HG02759 (cell line): Measurements from ENCODE around the gene GP2.

Experiments
- ATAC-seq: cut with Tn5 transposase; IDR thresholded peaks from one replicate; pipeline ENCODE4 v1.9.1; 2021; ENCODE audit warnings: mild to moderate bottlenecking, moderate library complexity; ENCODE audit not compliant: unreplicated experiment

The GP2 gene

DNA sequence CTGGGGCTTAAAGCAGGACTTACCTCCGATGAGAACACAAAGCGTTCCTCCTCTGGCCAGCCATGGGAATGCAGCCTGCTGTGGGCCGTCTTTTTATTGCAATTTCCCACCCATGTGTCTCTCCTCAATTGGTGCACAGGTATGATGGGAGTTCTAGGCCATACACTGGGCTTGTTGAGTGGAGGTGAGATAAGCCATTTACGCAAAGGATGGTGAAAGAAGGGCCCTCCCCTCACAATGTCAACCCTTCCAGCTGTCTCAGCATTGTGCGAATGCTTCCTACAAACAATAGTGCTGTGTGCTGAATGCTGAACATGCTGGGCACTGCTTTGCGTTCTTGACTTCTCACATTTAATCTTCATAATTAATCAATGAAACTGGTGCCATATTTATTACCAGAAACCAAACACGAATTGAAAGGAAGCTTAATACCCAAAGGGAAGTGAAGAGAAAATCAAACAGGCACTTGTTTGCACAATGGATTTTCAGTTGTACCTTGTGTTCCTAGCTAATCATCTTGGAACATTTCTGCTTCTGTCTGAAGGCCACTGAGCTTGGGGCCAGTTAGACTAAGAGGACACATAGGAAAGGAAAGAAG, at the start of gene GP2:
Gene GP2 (minus strand): TSS at position 70 of the 598 bp plus-strand sequence. CDS start 1,082 bp downstream, outside the sequence.
- ATAC-seq: no peak

DNA sequence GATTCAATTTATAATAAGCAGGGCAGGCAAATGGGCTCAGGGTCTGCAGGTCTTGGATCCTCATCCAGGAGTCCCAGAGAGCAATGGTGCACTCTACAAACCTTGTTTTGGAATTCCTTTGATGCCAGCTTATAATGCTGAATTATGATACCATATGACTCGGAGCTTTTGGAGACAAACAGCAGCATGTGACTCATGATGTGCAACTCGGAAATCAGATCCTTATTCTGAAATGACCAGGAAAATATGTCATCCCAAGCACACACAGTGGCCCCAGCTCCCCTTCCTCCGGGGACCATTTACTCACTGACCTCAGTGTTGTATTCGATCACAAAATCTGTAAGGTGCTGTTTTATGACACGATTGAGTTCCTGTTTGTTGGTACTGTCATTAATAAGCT, 45.4 kb upstream of the GP2 start:
- ATAC-seq: no peak

DNA sequence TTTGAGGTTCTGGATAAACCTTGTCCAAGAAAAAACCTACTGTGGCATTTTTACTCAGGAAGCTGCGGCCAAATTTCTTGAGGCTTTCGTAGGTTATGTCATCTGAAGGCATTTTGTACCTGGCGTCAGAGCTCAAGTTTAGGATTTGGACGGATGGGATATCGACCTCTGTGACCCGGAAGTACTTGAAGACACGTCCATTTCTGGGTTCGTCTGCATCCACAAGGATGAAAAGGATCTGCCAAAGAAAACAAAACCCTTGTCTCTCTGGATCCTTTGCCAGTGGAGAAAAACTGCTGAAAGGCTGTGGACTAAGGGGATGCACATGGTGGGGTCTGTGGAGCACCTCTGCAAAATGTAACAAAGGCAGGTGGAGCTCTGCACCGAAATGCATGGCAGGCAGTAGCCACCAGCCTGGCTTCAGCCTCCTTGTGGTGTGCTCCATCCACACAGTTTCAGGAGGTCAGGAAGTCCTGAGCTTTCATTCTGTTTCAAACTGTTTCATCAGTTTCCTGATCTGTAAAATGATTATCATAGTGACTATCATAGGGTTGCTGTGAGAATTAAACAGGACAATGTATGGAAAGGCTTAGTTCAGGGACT, 42.2 kb upstream of the GP2 start:
- no peak for ATAC-seq

DNA sequence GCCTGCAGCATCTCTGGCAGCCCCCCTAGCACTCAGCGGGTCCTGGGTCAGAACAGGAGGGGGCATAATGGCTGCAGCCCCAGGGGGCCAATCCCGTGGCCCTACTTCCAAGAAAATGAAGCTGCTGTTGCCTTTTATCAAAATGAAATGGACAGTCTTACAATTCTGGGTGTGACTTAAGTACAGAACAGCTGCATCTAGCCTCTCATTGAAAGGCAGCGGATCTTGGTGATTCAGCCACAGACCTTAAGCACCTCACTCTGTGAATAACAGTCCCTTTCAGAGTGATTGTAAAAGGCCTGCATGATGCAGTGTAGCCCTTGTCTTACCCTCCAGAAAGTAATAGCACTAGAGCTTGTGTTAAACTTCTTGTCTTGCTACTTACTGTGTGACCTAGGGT, 36.7 kb upstream of the GP2 start:
- ATAC-seq: no peak

DNA sequence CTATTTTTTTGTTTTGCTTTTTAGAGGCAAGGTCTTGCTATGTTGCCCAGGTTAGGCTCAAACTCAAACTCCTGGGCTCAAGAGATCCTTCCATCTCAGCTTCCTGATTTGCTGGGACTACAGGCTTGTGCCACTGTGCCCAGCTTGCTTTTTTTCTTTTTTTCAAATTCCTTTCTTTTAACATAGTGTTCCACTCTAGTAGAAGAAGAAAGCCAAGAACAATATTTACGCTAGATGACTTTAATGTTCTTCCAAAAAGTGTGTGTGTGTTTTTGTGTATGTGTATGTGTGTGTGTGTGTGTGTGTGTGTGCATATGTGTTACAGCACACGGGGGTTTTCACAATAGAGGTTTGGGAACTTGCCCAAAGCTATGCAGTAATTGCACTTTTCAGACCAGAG, 35.9 kb upstream of the GP2 start:
- no peak for ATAC-seq

DNA sequence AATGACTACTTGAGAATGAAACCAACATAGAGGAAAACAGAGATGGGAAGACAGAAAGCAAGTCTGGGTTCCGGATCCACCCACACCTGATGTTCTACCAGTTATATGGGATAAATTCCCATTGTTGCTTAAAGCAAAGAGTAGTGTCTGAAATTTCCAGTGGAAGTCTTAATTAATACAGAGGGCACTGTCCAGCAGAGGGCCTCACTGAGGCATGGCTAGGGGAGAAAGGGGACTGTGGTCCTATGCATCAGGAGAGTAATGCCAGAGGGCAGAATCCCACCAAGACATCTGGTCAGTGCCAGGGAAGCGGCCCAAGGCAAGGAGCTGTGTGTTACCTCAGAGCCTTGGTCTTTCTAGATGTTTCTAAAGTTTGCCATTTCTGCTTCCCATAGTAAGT, 32.7 kb upstream of the GP2 start:
- ATAC-seq: no peak

DNA sequence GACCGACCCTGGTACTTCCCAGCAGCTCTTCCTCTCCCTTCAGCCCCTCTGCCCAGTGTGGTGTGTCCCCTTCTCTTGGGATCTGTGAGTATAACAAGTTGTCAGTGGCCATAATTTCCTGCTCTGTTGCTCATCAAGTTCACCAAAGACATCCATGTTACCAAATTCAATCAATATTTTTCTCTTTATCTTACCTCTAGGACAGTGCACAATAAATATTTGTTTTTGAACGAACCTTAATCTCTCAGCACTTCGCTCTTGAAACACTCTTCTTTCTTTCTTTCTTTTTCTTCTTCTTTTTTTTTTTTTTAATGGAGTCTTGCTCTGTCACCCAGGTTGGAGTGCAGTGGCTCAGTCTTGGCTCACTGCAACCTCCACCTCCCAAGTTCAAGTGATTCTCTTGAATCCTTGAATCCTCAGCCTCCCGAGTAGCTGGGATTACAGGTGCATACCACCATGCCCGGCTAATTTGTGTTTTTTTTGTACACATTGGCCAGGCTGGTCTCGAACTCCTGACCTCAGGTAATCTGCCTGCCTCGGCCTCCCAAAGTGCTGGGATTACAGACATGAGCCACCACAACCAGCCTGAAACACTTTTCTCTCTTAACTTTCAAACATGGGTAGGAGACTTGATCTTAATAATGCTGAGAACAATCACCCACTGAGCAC, 27.9 kb upstream of the GP2 start:
- no peak for ATAC-seq

DNA sequence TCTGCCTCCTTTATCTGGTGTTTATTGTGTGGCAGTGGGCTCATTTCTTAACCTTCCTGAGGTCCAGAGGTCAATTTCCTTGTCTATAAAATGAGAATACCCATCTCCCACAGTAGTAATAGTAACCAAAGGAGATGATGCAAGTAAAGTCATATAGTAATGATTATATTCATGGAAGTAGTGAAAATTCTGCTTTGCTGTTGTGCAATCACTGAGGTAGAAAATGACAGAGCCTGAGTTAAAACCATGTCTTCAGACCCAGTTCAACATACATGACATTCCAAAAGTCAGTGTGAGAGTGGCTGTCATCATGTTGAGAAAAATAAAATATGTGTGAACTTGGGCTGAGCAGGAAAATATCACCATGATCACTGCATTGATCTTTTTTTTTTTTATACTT, 26.1 kb upstream of the GP2 start:
- no peak for ATAC-seq

DNA sequence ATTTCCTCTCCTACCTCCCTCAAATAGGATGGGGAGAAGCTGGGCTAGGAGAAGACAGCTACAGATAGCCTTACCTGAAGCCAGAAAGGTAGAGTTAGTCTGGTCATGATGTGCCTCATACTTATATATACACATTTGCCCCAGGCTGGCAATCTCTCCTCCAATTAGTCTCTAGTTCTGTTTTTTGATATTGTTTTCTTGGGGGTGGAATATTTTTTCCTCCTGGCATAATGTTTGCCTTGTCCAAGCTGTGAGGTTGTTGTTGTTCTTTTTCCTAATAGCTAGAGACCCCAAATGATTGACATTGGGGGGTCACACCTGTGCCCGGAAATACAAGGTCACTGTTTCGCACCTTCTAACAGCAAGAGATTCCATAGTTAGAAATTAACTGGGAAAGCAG, 25.3 kb upstream of the GP2 start, which contains the start of gene UMOD:
Gene UMOD (minus strand): TSS at position 101 of the 400 bp plus-strand sequence. CDS start 1,978 bp downstream, outside the sequence.
- no peak for ATAC-seq

DNA sequence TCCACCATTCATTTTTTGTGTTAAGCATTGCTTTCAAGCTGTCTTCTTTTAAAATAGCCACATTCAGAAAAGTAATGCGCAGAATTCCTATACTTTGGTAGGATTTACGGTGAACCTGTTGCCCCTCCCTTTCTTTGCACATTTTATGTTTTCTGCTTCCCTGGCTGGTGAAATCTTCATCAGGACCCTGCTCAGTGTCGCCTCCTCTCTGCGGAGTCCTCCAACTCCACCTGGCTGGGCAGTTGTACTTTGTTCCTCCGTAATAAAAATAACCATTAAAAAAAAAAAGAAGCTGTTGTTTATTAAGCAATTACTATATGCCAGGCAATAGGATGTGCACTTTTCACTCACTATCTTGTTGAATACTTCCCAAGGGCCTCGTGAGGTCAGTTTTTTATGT, 22.3 kb upstream of the GP2 start:
- ATAC-seq: no peak

DNA sequence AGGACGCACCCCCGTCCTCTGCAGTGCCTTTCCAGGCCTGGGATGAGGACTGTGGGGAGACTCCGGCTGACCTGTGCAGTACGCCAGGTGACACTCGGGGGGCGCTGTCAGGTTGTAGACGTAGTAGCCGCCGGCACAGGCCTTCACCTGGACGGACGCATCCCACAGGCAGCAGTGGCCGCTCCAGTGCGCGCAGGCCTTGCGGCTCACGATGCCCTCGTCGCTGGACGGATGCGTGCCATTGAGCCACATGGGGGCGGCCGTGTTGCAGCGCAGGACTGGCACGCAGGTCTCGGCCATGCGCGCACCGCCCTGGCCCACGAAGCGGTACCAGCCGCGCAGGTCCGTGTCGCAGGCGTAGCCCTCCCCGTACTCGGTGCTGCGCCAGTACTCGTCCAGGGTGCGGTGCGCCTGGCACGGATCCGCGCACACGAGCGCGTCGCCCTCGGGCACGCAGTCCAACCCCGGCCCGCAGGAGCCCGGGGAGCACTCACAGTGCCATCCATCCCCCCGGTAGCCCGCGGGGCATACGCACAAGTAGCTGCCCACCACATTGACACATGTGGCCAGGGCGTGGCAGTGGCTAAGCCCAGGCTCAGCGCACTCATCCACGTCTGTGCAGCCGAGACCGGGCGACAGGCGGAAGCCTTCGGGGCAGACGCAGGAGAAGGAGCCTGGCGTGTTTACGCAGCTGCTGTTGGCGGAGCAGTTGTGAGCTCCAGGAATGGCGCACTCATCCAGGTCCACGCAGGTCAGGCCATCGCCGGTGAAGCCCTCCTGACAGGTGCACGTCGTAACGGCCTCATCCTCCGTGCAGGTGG, 21.3 kb upstream of the GP2 start:
- no peak for ATAC-seq

DNA sequence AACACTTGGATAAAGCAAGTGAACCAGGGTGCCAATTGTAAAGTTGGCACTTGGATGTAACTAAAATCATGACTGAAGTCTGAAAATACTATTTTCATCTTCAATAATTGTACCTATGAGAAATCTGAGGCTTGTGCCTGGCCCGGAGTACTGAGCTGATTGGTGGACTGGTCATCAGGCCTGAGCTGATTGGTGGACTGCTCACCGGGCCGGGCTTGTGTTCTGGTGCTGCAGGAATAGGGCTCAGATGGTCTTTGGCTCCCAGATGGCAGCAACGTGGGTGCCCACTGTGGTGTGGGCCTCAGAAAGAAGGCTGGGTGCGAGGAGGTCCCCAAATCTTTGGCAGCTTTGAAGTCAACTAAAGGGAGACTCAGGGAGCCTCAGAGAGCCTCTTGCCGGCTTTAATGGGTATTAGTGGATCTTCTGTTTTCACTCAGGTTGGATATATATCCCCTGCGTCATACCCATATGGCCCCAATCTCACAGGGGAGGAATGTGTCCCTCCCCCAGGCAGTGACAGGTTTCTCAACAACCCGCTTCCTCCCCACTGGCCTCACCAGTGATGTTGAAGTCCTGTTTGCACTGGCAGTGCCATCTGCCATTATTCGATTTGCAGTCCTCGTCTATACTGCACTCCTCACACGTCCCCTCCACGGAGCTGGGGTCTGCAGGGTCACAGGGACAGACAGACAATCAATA, 20.5 kb upstream of the GP2 start:
- no peak for ATAC-seq

DNA sequence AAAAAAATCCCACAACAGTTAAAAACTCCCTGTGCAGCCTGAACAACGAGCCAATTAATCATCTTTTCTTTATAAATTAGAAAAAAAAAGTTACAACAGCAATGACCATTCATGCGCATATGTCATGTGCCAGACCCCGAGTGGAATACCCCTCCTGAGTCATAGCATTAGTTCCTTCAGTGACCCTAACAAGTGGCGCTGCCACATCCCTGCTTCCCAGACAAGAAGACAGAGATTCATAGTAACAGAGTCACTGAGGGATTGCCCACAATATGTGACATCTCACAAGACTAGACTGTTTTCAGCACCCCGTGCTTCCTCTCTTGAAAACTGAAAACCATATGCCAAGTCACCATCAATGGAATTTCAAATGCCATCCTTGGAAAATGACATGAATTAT, 17.3 kb upstream of the GP2 start:
- ATAC-seq: no peak

DNA sequence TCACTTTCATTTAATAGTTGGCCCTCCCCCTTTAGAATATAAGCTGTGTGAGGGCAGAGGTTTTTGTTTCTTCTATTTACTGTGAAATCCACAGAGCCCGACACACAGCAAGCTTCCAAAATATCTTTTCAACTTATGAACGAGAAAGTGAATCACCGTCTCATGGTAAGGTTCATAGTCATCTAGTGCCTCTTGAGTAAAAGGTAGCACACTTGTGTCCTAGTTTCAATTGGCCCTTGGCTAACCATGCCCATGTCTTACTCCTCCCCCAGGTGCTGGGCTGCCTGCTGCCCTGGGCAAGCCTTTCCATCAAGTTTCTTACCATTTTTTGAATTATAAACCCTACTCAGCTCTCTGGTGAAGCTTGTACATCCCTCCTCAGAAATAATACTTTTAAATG, 12.4 kb upstream of the GP2 start:
- no peak for ATAC-seq

DNA sequence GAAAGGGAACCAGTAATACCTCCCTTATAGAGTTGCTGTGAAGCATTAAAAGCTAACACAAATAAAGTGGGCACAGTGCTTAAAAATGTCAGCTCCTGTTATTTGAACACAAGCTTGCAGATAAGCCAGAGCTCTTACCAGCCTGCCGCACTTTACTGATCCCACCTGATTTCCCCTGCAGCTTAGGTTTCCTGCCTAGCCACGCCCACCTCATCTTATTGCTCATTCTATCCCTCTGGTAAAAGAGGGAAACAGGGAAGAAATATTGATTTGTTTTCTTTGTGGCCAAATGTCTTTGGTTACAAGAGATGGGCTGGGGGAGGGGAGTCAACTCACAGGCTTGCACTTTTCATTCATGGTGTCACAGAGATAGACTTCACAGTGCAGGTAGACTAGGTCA, 9.6 kb upstream of the GP2 start:
- ATAC-seq: no peak

DNA sequence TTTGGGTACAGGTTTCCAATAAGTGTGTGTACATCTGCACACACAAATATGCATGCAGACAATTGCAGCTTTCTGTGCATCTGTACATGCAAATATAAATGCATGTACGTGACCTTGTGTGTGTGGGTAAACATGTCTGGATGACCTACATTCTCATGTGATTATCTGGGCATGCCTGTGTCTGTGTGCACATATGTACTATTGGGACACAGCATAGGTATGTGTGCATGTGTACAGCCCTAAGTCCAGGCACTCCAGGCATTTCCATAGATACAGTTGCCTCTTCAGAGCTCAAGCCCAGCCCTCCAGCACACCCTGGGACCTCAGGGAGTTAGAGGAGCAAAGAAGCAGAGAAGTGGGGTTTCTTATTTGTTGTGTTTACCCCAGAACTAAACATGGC, 7.1 kb upstream of the GP2 start:
- ATAC-seq: no peak

DNA sequence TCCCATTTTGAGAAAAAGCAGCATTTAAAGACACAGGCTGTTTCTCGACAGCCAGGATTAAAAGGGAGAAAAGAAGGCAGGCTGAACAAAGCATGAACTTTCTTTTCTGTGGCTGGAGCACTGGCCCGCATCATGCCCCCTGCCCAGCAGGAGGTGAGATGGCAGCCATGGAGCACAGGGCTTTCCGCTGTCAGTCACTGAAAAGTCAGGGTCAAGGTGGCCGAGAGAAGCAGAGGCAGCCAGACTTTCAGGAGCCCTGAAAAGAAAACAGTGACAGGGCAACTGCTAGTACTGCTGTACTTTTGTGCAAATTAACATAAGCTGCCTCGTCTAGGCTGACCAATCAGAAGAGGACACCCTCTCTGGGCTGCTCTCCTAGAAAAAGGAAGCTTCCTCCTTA, 5.8 kb upstream of the GP2 start:
- ATAC-seq: no peak

DNA sequence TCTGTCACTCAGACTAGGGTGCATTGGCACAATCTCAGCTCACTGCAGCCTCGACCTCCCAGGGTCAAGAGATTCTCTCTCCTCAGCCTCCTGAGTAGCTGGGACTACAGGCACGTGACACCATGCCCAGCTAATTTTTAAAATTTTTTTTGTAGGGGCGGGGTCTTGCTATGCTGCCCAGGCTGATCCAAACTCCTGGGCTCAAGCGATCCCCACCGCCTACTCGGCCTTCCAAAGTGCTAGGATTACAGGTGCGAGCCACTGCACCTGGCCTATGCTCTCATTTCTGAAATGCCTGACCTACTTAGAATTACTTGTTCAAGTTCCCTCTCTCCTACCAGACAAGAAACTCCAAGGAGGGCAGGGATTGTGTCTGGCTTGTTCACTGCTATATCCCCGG, 5.1 kb upstream of the GP2 start:
- ATAC-seq: no peak

DNA sequence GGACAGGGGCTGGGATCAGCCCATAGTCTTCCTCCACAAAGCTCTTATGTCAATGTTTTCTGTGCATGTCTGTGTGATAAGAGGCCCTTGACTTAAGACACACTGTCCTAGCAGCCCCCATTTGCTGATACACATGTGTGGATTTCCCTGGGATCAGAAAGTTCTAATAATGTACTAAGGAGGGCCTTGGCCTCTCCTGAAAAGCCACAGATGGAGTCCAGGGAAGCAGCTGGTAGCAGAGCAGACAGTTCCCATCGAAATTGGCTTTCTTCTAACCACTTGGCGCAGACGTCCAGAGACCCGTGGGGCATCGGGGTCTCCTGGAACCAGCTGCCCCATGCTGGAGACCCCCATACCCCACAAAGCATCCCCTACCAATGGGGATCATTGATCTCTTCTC, 4.3 kb upstream of the GP2 start:
- no peak for ATAC-seq

DNA sequence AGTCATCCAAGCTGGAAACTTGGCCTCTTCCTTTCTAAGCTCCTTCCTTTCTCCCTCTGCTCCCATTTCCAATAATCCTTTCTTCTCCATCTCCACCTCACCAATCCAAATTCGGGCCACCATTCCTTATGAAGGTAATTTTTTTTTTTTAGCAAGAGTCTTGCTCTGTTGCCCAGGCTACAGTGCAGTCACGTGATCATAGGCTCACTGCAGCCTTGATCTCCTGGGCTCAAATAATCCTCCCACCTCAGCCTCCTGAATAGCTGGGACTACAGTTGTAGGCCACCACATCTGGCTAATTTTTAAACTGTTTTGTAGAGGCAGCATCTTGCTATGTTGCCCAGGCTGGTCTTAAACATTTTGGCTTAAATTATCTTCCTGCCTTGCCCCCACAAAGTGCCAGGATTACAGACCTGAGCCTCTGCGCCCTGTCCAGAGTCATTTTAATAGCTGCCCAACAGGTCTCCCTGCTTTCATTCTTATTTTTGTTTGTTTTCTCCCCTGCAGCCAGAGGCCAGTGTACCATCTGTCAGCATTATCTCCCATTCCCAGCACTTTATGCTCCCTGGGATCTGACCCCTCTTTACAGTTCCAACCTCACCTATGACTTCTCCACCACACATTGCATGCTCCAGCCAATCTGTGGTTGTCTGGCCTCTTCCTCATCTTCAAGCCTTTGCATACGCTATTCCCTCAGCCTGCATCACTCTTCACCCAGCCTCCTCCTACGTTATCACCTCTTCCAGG, 2.3 kb upstream of the GP2 start:
- ATAC-seq: no peak
